H9 (cell line): ENCODE data around the gene AMH. TPM values are rescaled to one million over a fixed set of nuclear protein-coding genes. Genes with fewer than 3 reads are reported as not detected.

ENCODE experiments used
- DNase-seq: peaks from one replicate; pipeline ENCODE4 v3.0.0-alpha.2; 2017
- H2AFZ ChIP-seq: one replicate; pipeline ENCODE4 v1.6.1; 2013; ENCODE audit warnings: mild to moderate bottlenecking, low read length, control low read depth, moderate library complexity
- H2AK5ac ChIP-seq: 2 replicates; pipeline ENCODE4 v1.6.1; 2013; ENCODE audit warnings: low read length, control low read depth, mixed read lengths; ENCODE audit not compliant: insufficient read length
- H2BK120ac ChIP-seq: one replicate; pipeline ENCODE4 v1.6.1; 2013; ENCODE audit warnings: low read depth, mild to moderate bottlenecking, low read length, control low read depth, inconsistent platforms; ENCODE audit not compliant: poor library complexity, severe bottlenecking
- H2BK12ac ChIP-seq: 2 replicates; pipeline ENCODE4 v1.6.1; 2013; ENCODE audit warnings: low read length, control low read depth, mixed read lengths, low read depth; ENCODE audit not compliant: insufficient read length
- H2BK15ac ChIP-seq: 2 replicates; pipeline ENCODE4 v1.6.1; 2013; ENCODE audit warnings: low read depth, low read length, control low read depth
- H2BK20ac ChIP-seq: one replicate; pipeline ENCODE4 v1.6.1; 2013; ENCODE audit warnings: low read depth, mild to moderate bottlenecking, low read length, control low read depth, inconsistent platforms; ENCODE audit not compliant: poor library complexity, severe bottlenecking
- H2BK5ac ChIP-seq: 2 replicates; pipeline ENCODE4 v1.6.1; 2013; ENCODE audit warnings: low read length, control low read depth, mixed read lengths; ENCODE audit not compliant: insufficient read length
- H3K14ac ChIP-seq: 2 replicates; pipeline ENCODE4 v1.6.1; 2013; ENCODE audit warnings: low read length, control low read depth; ENCODE audit not compliant: insufficient read depth
- H3K18ac ChIP-seq: 2 replicates; pipeline ENCODE4 v1.6.1; 2013; ENCODE audit warnings: low read depth, mild to moderate bottlenecking, mixed read lengths, low read length, control low read depth; ENCODE audit not compliant: insufficient read length
- H3K23ac ChIP-seq: 2 replicates; pipeline ENCODE4 v1.6.1; 2013; ENCODE audit warnings: low read length, control low read depth, mixed read lengths, low read depth; ENCODE audit not compliant: insufficient read length
- H3K23me2 ChIP-seq: 2 replicates; pipeline ENCODE4 v1.6.1; 2013; ENCODE audit warnings: low read depth, mild to moderate bottlenecking, mixed read lengths, low read length, control low read depth; ENCODE audit not compliant: insufficient read length, poor library complexity, severe bottlenecking
- H3K27ac ChIP-seq: 2 replicates; pipeline ENCODE4 v1.5.1; 2013; ENCODE audit warnings: low read length, control low read depth, mixed read lengths, low read depth; ENCODE audit not compliant: insufficient read length
- H3K27me3 ChIP-seq: 2 replicates; pipeline ENCODE4 v1.6.1; 2013; ENCODE audit warnings: low read length, control low read depth, inconsistent platforms; ENCODE audit not compliant: insufficient read depth
- H3K4ac ChIP-seq: 2 replicates; pipeline ENCODE4 v1.6.1; 2013; ENCODE audit warnings: low read depth, mild to moderate bottlenecking, control low read depth, inconsistent platforms, low read length, moderate library complexity
- H3K4me1 ChIP-seq: 2 replicates; pipeline ENCODE4 v1.6.1; 2013; ENCODE audit warnings: low read length, control low read depth, inconsistent platforms; ENCODE audit not compliant: insufficient read depth
- H3K4me2 ChIP-seq: 2 replicates; pipeline ENCODE4 v1.6.1; 2013; ENCODE audit warnings: low read length, control low read depth, mixed read lengths; ENCODE audit not compliant: insufficient read length, insufficient read depth
- H3K56ac ChIP-seq: 2 replicates; pipeline ENCODE4 v1.6.1; 2013; ENCODE audit warnings: low read depth, mild to moderate bottlenecking, mixed read lengths, low read length, control low read depth; ENCODE audit not compliant: insufficient read length
- H3K79me1 ChIP-seq: 2 replicates; pipeline ENCODE4 v1.6.1; 2013; ENCODE audit warnings: low read depth, mild to moderate bottlenecking, moderate library complexity, low read length, control low read depth, inconsistent platforms; ENCODE audit not compliant: insufficient read depth, poor library complexity, severe bottlenecking
- H3K79me2 ChIP-seq: 2 replicates; pipeline ENCODE4 v1.6.1; 2013; ENCODE audit warnings: low read length, control low read depth, inconsistent platforms; ENCODE audit not compliant: insufficient read depth
- H3K9ac ChIP-seq: 2 replicates; pipeline ENCODE4 v1.6.1; 2013; ENCODE audit warnings: low read length, control low read depth, mixed read lengths; ENCODE audit not compliant: insufficient read length; ENCODE audit errors: extremely low read depth
- H3K9me3 ChIP-seq: one replicate; pipeline ENCODE4 v1.6.1; 2013; ENCODE audit warnings: low read depth, low read length, inconsistent platforms; ENCODE audit not compliant: control insufficient read depth
- H3T11ph ChIP-seq: one replicate; pipeline ENCODE4 v1.6.1; 2013; ENCODE audit warnings: mild to moderate bottlenecking, low read length, control low read depth, inconsistent platforms
- H4K20me1 ChIP-seq: one replicate; pipeline ENCODE4 v1.6.1; 2013; ENCODE audit not compliant: control insufficient read depth, insufficient read length, insufficient read depth
- H4K5ac ChIP-seq: 2 replicates; pipeline ENCODE4 v1.6.1; 2013; ENCODE audit warnings: low read depth, mild to moderate bottlenecking, mixed read lengths, low read length, control low read depth; ENCODE audit not compliant: insufficient read length
- H4K8ac ChIP-seq: replicated peaks from 2 replicates; pipeline ENCODE4 v1.6.1; 2013; ENCODE audit warnings: low read length, control low read depth, mixed read lengths, low read depth; ENCODE audit not compliant: insufficient read length
- H4K91ac ChIP-seq: 2 replicates; pipeline ENCODE4 v1.6.1; 2013; ENCODE audit warnings: low read depth, mild to moderate bottlenecking, moderate library complexity, mixed read lengths, low read length, control low read depth; ENCODE audit not compliant: insufficient read length
- H3K27ac Mint-ChIP-seq, 3 experiments: 2 replicates in 2 of 3; 3 replicates in 1 of 3; pipeline ENCODE4 v1.8.0; 2020 to 2021; ENCODE audit warnings: mixed read lengths in 3 of 3, mild to moderate bottlenecking in 1 of 3, moderate library complexity in 1 of 3
- H3K27me3 Mint-ChIP-seq: 2 replicates; pipeline ENCODE4 v1.8.0; 2021; ENCODE audit warnings: low read depth, mild to moderate bottlenecking, moderate library complexity, mixed read lengths
- H3K36me3 Mint-ChIP-seq, 3 experiments: 2 replicates in 2 of 3; 3 replicates in 1 of 3; pipeline ENCODE4 v1.8.0; 2020 to 2021; ENCODE audit warnings: low read depth in 3 of 3, mixed read lengths in 3 of 3; ENCODE audit not compliant: insufficient read depth in 1 of 3
- H3K4me1 Mint-ChIP-seq, 2 experiments: 2 replicates each; pipeline ENCODE4 v1.8.0; 2020; ENCODE audit warnings: mixed read lengths in 2 of 2
- H3K4me3 Mint-ChIP-seq, 2 experiments: 2 replicates in 1 of 2; 3 replicates in 1 of 2; pipeline ENCODE4 v1.8.0; 2020 to 2021; ENCODE audit warnings: mild to moderate bottlenecking in 2 of 2, mixed read lengths in 2 of 2, moderate library complexity in 1 of 2
- H3K9me3 Mint-ChIP-seq, 2 experiments: 2 replicates in 1 of 2; 3 replicates in 1 of 2; pipeline ENCODE4 v1.8.0; 2020; ENCODE audit warnings: mild to moderate bottlenecking in 2 of 2, mixed read lengths in 2 of 2, moderate library complexity in 1 of 2
- WGBS: extraction: QIAGEN DNeasy Blood & Tissue Kit; methylation state at CpG from one replicate; pipeline ENCODE4 v1.1.7; 2013; ENCODE audit warnings: missing lambda C conversion rate, low lambda C conversion rate, mixed read lengths; ENCODE audit not compliant: insufficient read length; ENCODE audit errors: extremely low coverage; 5-methylcytosine and 5-hydroxymethylcytosine counted together
- total RNA-seq: library from RNA; stranded (reverse); gene quantifications from 2 replicates; pipeline ENCODE4 v1.2.1, GENCODE V29; 2021
- TF ChIP-seq, protein P1 (sequence below): fragments of 200-600 bp; sonication (generic); conservative IDR thresholded peaks from 3 replicates; pipeline ENCODE4 v1.8.0; 2021; ENCODE audit warnings: antibody characterized with exemption, mild to moderate bottlenecking

The AMH gene
- total RNA-seq, 1 experiment from 2014 or later: 70.7 TPM

GRCh38 chr19:2288338-2288817 is 39.3 kb downstream of the AMH start:
- H3K79me1 ChIP-seq: no peaks in the 10 kb centered on the region
- H3K4me1 Mint-ChIP-seq: peaks cover 7 to 13% of the 10 kb centered on the region in 2 experiments; a peak in 3 of 4 replicates
- no peak overlapping the region for H3K27ac Mint-ChIP-seq
- H3K27me3 ChIP-seq: peaks cover 35% of the 10 kb centered on the region; the same call in 1 of the 2 replicates
- H3K79me2 ChIP-seq: no peaks in the 10 kb centered on the region
- H2BK120ac ChIP-seq: no peak overlapping the region
- H4K8ac ChIP-seq: no peak overlapping the region
- H3K4ac ChIP-seq: no peak overlapping the region
- H3K36me3 Mint-ChIP-seq: peaks cover 0 to 7% (median 4%) of the 10 kb centered on the region in 3 experiments; a peak in 3 of 7 replicates
- WGBS: no CpG with 5 or more reads among the region's 17 CpGs
- peaks cover 89% of the 10 kb centered on the region for H3K27me3 Mint-ChIP-seq
- TF ChIP-seq, protein P1, sequence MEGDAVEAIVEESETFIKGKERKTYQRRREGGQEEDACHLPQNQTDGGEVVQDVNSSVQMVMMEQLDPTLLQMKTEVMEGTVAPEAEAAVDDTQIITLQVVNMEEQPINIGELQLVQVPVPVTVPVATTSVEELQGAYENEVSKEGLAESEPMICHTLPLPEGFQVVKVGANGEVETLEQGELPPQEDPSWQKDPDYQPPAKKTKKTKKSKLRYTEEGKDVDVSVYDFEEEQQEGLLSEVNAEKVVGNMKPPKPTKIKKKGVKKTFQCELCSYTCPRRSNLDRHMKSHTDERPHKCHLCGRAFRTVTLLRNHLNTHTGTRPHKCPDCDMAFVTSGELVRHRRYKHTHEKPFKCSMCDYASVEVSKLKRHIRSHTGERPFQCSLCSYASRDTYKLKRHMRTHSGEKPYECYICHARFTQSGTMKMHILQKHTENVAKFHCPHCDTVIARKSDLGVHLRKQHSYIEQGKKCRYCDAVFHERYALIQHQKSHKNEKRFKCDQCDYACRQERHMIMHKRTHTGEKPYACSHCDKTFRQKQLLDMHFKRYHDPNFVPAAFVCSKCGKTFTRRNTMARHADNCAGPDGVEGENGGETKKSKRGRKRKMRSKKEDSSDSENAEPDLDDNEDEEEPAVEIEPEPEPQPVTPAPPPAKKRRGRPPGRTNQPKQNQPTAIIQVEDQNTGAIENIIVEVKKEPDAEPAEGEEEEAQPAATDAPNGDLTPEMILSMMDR: no peak
- H3K23me2 ChIP-seq: no peaks in the 10 kb centered on the region
- no peak overlapping the region for H2BK12ac ChIP-seq
- H3K4me1 ChIP-seq: no peaks in the 10 kb centered on the region
- no peak overlapping the region for H2BK20ac ChIP-seq
- no peak overlapping the region for H2BK5ac ChIP-seq
- H3K9ac ChIP-seq: no peak overlapping the region
- no peak overlapping the region for H4K5ac ChIP-seq
- no peak overlapping the region for H3K27ac ChIP-seq
- no peak overlapping the region for H3K56ac ChIP-seq
- no peak overlapping the region for H2BK15ac ChIP-seq
- H3K9me3 ChIP-seq: no peaks in the 10 kb centered on the region
- H2AFZ ChIP-seq: no peak overlapping the region
- no peak overlapping the region for H3K18ac ChIP-seq
- no peaks in the 10 kb centered on the region for H4K20me1 ChIP-seq
- peak overlapping the region in 1 of 2 experiments; percentile 31; a peak in 1 of 5 replicates for H3K4me3 Mint-ChIP-seq
- H3K23ac ChIP-seq: no peak overlapping the region
- H2AK5ac ChIP-seq: no peak overlapping the region
- no peak overlapping the region for H3K4me2 ChIP-seq
- no peak for DNase-seq
- H4K91ac ChIP-seq: no peak overlapping the region
- H3T11ph ChIP-seq: no peak overlapping the region
- peaks cover 5 to 6% of the 10 kb centered on the region in 2 experiments; a peak in 3 of 5 replicates for H3K9me3 Mint-ChIP-seq
- H3K14ac ChIP-seq: no peak overlapping the region
